T-helper 22 cell (primary cell): ENCODE data around the gene SEC24B.
"Not testable (repeated sequence)": the region's sequence is repeated elsewhere in the genome, so short reads cannot be mapped to it uniquely, and the experiment has no call there.

Experiments
- DNase-seq: peaks from one replicate; pipeline ENCODE4 v3.0.0-alpha.2; 2020; ENCODE audit warnings: low read depth

Gene SEC24B

GRCh38 chr4:109432696-109433095, 919 bp upstream of the SEC24B start:
- no peak for DNase-seq

GRCh38 chr4:109434007-109434971, 674 bp downstream of the SEC24B start:
- peak; percentile 7 for DNase-seq

GRCh38 chr4:109435635-109436034, 2.0 kb downstream of the SEC24B start:
- no peak for DNase-seq

- DNase-seq = no peak
Observed at GRCh38 chr4:109436504-109436903, 2.9 kb downstream of the SEC24B start.

- no peak for DNase-seq
Observed at GRCh38 chr4:109440948-109441347, 7.3 kb downstream of the SEC24B start.

- DNase-seq = no peak
Observed at GRCh38 chr4:109441862-109442458, 8.3 kb downstream of the SEC24B start.

GRCh38 chr4:109444182-109444844, 10.7 kb downstream of the SEC24B start:
- DNase-seq = no peak

- no peak for DNase-seq
Observed at GRCh38 chr4:109447278-109447677, 13.7 kb downstream of the SEC24B start.

GRCh38 chr4:109451544-109452273, 18.1 kb downstream of the SEC24B start:
- DNase-seq = no peak

GRCh38 chr4:109453110-109453509, 19.5 kb downstream of the SEC24B start:
- DNase-seq = not testable (repeated sequence)

- no peak for DNase-seq
Observed at GRCh38 chr4:109462297-109462696, 28.7 kb downstream of the SEC24B start.

- no peak for DNase-seq
Observed at GRCh38 chr4:109462802-109463201, 29.2 kb downstream of the SEC24B start.

GRCh38 chr4:109465069-109465468, 31.5 kb downstream of the SEC24B start:
- no peak for DNase-seq

- DNase-seq = no peak
Observed at GRCh38 chr4:109469915-109470314, 36.3 kb downstream of the SEC24B start.

GRCh38 chr4:109472343-109472761, 38.7 kb downstream of the SEC24B start:
- no peak for DNase-seq

- no peak for DNase-seq
Observed at GRCh38 chr4:109473824-109474223, 40.2 kb downstream of the SEC24B start.

- DNase-seq = no peak
Observed at GRCh38 chr4:109486007-109486406, 52.4 kb downstream of the SEC24B start.

GRCh38 chr4:109494563-109494962, 60.9 kb downstream of the SEC24B start:
- no peak for DNase-seq

- no peak for DNase-seq
Observed at GRCh38 chr4:109495514-109495913, 61.9 kb downstream of the SEC24B start.

- no peak for DNase-seq
Observed at GRCh38 chr4:109496875-109497274, 63.3 kb downstream of the SEC24B start.

GRCh38 chr4:109497511-109497910, 63.9 kb downstream of the SEC24B start:
- DNase-seq = no peak

GRCh38 chr4:109499513-109499912, 65.9 kb downstream of the SEC24B start:
- DNase-seq = no peak
